KMS-11 (cell line): Measurements from ENCODE around the gene SELENOW.
"Not testable (repeated sequence)": the region's sequence is repeated elsewhere in the genome, so short reads cannot be mapped to it uniquely, and the experiment has no call there.

ENCODE experiments used
- H2AFZ ChIP-seq: fragments of 200-600 bp; sonication (generic); 2 replicates; pipeline ENCODE4 v1.6.1; 2016; ENCODE audit warnings: antibody characterized with exemption, mixed run types, low read depth
- H3K27ac ChIP-seq: fragments of 200-600 bp; sonication (generic); 2 replicates; pipeline ENCODE4 v1.6.1; 2016; ENCODE audit warnings: mild to moderate bottlenecking, mixed run types
- H3K27me3 ChIP-seq: fragments of 200-600 bp; sonication (generic); 2 replicates; pipeline ENCODE4 v1.6.1; 2017; ENCODE audit warnings: mild to moderate bottlenecking, low read depth, mixed run types, moderate library complexity; ENCODE audit not compliant: insufficient read depth
- H3K36me3 ChIP-seq: fragments of 200-600 bp; sonication (generic); 2 replicates; pipeline ENCODE4 v1.6.1; 2017; ENCODE audit warnings: mild to moderate bottlenecking, mixed run types; ENCODE audit not compliant: insufficient read depth
- H3K4me1 ChIP-seq: fragments of 200-600 bp; sonication (generic); 2 replicates; pipeline ENCODE4 v1.6.1; 2016; ENCODE audit warnings: mild to moderate bottlenecking, low read depth, mixed run types; ENCODE audit not compliant: poor library complexity, severe bottlenecking
- H3K4me2 ChIP-seq: fragments of 200-600 bp; sonication (generic); 2 replicates; pipeline ENCODE4 v1.7.0; 2016; ENCODE audit warnings: mild to moderate bottlenecking, mixed run types
- H3K4me3 ChIP-seq: fragments of 200-600 bp; sonication (generic); IDR thresholded peaks from 2 replicates; pipeline ENCODE4 v1.6.1; 2017; ENCODE audit warnings: low read depth, low read length, mixed read lengths; ENCODE audit not compliant: insufficient read depth
- H3K79me2 ChIP-seq: fragments of 200-600 bp; sonication (generic); 2 replicates; pipeline ENCODE4 v1.6.1; 2016; ENCODE audit warnings: low read depth, mixed run types; ENCODE audit not compliant: insufficient read depth
- H3K9ac ChIP-seq: fragments of 200-600 bp; sonication (generic); 2 replicates; pipeline ENCODE4 v1.6.1; 2016; ENCODE audit warnings: mild to moderate bottlenecking, mixed run types
- H4K20me1 ChIP-seq: fragments of 200-600 bp; sonication (generic); 2 replicates; pipeline ENCODE4 v1.6.1; 2016; ENCODE audit warnings: mild to moderate bottlenecking, mixed run types; ENCODE audit not compliant: insufficient read depth
- CTCF ChIP-seq: fragments of 200-600 bp; sonication (generic); conservative IDR thresholded peaks from 2 replicates; pipeline ENCODE4 v1.6.1; 2017; ENCODE audit warnings: low read depth, mild to moderate bottlenecking, antibody characterized with exemption, low read length, moderate library complexity, mixed read lengths

The SELENOW gene

GRCh38 chr19:47801270-47801669, 22.8 kb downstream of the SELENOW start:
- Histone ChIP-seq H3K4me1 (no peaks in the 10 kb centered on the region), H4K20me1 (no peaks in the 10 kb centered on the region), H2AFZ (no peak overlapping the region), H3K9ac (no peak overlapping the region), H3K27me3 (peaks cover 26% of the 10 kb centered on the region), H3K27ac (no peak overlapping the region), H3K4me2 (no peak overlapping the region), H3K4me3 (no peak overlapping the region), H3K36me3 (no peaks in the 10 kb centered on the region), H3K79me2 (no peaks in the 10 kb centered on the region)
- no peak for TF ChIP-seq CTCF

GRCh38 chr19:47802521-47803043, 24.1 kb downstream of the SELENOW start:
- no peaks in the 10 kb centered on the region for H3K4me1 ChIP-seq
- peaks cover 24% of the 10 kb centered on the region for H3K27me3 ChIP-seq
- H3K9ac ChIP-seq: no peak overlapping the region
- no peak overlapping the region for H3K27ac ChIP-seq
- H2AFZ ChIP-seq: no peak overlapping the region
- no peaks in the 10 kb centered on the region for H4K20me1 ChIP-seq
- no peak overlapping the region for H3K4me2 ChIP-seq
- no peaks in the 10 kb centered on the region for H3K36me3 ChIP-seq
- no peak for TF ChIP-seq CTCF
- H3K79me2 ChIP-seq: no peaks in the 10 kb centered on the region
- H3K4me3 ChIP-seq: no peak overlapping the region

GRCh38 chr19:47803148-47803547, 24.6 kb downstream of the SELENOW start:
- not testable (repeated sequence) for H3K79me2 ChIP-seq, H4K20me1 ChIP-seq, H3K4me1 ChIP-seq, H3K4me3 ChIP-seq, H3K27ac ChIP-seq, H2AFZ ChIP-seq, H3K9ac ChIP-seq, H3K36me3 ChIP-seq, H3K4me2 ChIP-seq
- H3K27me3 ChIP-seq: peaks cover 18% of the 10 kb centered on the region

- not testable (repeated sequence) for H3K79me2 ChIP-seq, H3K9ac ChIP-seq, H3K4me1 ChIP-seq, H4K20me1 ChIP-seq, H3K4me3 ChIP-seq, H2AFZ ChIP-seq, H3K4me2 ChIP-seq, H3K36me3 ChIP-seq, H3K27ac ChIP-seq
- H3K27me3 ChIP-seq: peaks cover 13% of the 10 kb centered on the region; the same call in 1 of the 2 replicates
These were observed 25.2 kb downstream of the SELENOW start for GRCh38 chr19:47803671-47804070.

GRCh38 chr19:47804451-47804850, 25.9 kb downstream of the SELENOW start, which contains the start of gene TPRX1:
TSS of gene TPRX1 (minus strand) at chr19:47804551. CDS start at chr19:47804539, 12 bp downstream.
- H3K9ac ChIP-seq, H2AFZ ChIP-seq, H3K4me2 ChIP-seq, H3K4me1 ChIP-seq, H3K36me3 ChIP-seq, H3K27ac ChIP-seq, H4K20me1 ChIP-seq, H3K4me3 ChIP-seq, H3K79me2 ChIP-seq: not testable (repeated sequence)
- H3K27me3 ChIP-seq: peaks cover 10% of the 10 kb centered on the region; the same call in 1 of the 2 replicates

- no peak overlapping the region for H3K27ac ChIP-seq
These were observed 26.8 kb downstream of the SELENOW start for GRCh38 chr19:47805313-47805712.

More at GRCh38 chr19:47805313-47805712, 26.8 kb downstream of the SELENOW start:
- no peak overlapping the region for H3K9ac ChIP-seq
- H3K27me3 ChIP-seq: peaks cover 10% of the 10 kb centered on the region; the same call in 1 of the 2 replicates
- H3K4me2 ChIP-seq: no peak overlapping the region
- H3K4me3 ChIP-seq: no peak overlapping the region
- H4K20me1 ChIP-seq: no peaks in the 10 kb centered on the region
- H3K79me2 ChIP-seq: no peaks in the 10 kb centered on the region
- H3K36me3 ChIP-seq: no peaks in the 10 kb centered on the region
- no peaks in the 10 kb centered on the region for H3K4me1 ChIP-seq
- no peak for TF ChIP-seq CTCF
- H2AFZ ChIP-seq: no peak overlapping the region
